ENCODE measurements around the gene HOXA13.

HOXA13 gene

GRCh38 chr7:27180431-27181420, 19.2 kb downstream of the HOXA13 start:
- Histone ChIP-seq H3K27me3 (ENCODE audit: insufficient read depth, low read length) (peaks cover 100% of the 10 kb centered on the region), H3K4me1 (ENCODE audit: insufficient read depth, low read length) (no peaks in the 10 kb centered on the region), H3K9me3 (ENCODE audit: insufficient read depth, low read depth, low read length) (peaks cover 4% of the 10 kb centered on the region; the same call in 1 of the 2 replicates), H3K4me3 (ENCODE audit: low read length) (no peak overlapping the region), H3K36me3 (ENCODE audit: insufficient read depth, low read depth, low read length) (no peaks in the 10 kb centered on the region), H3K9ac (ENCODE audit: low read depth, low read length) (no peak overlapping the region), H3K27ac (ENCODE audit: low read length) (no peak overlapping the region)

GRCh38 chr7:27179503-27180430, 20.1 kb downstream of the HOXA13 start:
- peaks cover 10% of the 10 kb centered on the region for H3K9me3 ChIP-seq (ENCODE audit: insufficient read depth, low read depth, low read length)
- H3K4me3 ChIP-seq (ENCODE audit: low read length): no peak overlapping the region
- no peaks in the 10 kb centered on the region for H3K36me3 ChIP-seq (ENCODE audit: insufficient read depth, low read depth, low read length)
- peaks cover 100% of the 10 kb centered on the region for H3K27me3 ChIP-seq (ENCODE audit: insufficient read depth, low read length)
- no peak overlapping the region for H3K27ac ChIP-seq (ENCODE audit: low read length)
- H3K9ac ChIP-seq (ENCODE audit: low read depth, low read length): no peak overlapping the region
- no peaks in the 10 kb centered on the region for H3K4me1 ChIP-seq (ENCODE audit: insufficient read depth, low read length)

DNA sequence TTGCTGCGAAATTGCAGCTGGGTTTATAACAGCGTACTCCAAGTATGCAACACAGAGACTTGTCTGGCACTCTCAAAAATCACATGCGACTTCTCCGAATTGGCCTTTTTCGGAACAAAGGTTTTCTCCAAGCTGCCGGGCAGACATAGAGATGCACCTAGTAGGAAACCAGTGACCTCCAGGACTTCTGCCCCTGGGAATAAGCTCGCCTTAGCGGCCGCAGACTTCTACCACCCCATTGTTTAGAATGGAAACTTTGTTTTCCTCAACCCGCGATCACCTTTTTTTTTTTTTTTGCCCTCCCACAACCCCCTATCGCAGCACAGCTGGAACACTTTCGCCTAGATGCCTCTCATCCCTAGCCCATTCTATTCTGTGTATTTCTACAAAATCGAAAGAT, 20.9 kb downstream of the HOXA13 start:
- H3K4me1 ChIP-seq (ENCODE audit: insufficient read depth, low read length): no peaks in the 10 kb centered on the region
- no peak overlapping the region for H3K27ac ChIP-seq (ENCODE audit: low read length)
- peaks cover 10% of the 10 kb centered on the region for H3K9me3 ChIP-seq (ENCODE audit: insufficient read depth, low read depth, low read length)
- no peak overlapping the region for H3K9ac ChIP-seq (ENCODE audit: low read depth, low read length)
- H3K4me3 ChIP-seq (ENCODE audit: low read length): no peak overlapping the region
- peaks cover 100% of the 10 kb centered on the region for H3K27me3 ChIP-seq (ENCODE audit: insufficient read depth, low read length)
- no peaks in the 10 kb centered on the region for H3K36me3 ChIP-seq (ENCODE audit: insufficient read depth, low read depth, low read length)

- no peak overlapping the region for H3K9ac ChIP-seq (ENCODE audit: low read depth, low read length)
- no peak overlapping the region for H3K4me3 ChIP-seq (ENCODE audit: low read length)
- no peaks in the 10 kb centered on the region for H3K4me1 ChIP-seq (ENCODE audit: insufficient read depth, low read length)
- peaks cover 100% of the 10 kb centered on the region for H3K27me3 ChIP-seq (ENCODE audit: insufficient read depth, low read length)
- no peaks in the 10 kb centered on the region for H3K36me3 ChIP-seq (ENCODE audit: insufficient read depth, low read depth, low read length)
- peaks cover 10% of the 10 kb centered on the region for H3K9me3 ChIP-seq (ENCODE audit: insufficient read depth, low read depth, low read length)
- H3K27ac ChIP-seq (ENCODE audit: low read length): no peak overlapping the region
These were observed 21.5 kb downstream of the HOXA13 start for GRCh38 chr7:27178366-27178765.

- peaks cover 10% of the 10 kb centered on the region for H3K9me3 ChIP-seq (ENCODE audit: insufficient read depth, low read depth, low read length)
These were observed 22.0 kb downstream of the HOXA13 start for GRCh38 chr7:27177795-27178320.

DNA sequence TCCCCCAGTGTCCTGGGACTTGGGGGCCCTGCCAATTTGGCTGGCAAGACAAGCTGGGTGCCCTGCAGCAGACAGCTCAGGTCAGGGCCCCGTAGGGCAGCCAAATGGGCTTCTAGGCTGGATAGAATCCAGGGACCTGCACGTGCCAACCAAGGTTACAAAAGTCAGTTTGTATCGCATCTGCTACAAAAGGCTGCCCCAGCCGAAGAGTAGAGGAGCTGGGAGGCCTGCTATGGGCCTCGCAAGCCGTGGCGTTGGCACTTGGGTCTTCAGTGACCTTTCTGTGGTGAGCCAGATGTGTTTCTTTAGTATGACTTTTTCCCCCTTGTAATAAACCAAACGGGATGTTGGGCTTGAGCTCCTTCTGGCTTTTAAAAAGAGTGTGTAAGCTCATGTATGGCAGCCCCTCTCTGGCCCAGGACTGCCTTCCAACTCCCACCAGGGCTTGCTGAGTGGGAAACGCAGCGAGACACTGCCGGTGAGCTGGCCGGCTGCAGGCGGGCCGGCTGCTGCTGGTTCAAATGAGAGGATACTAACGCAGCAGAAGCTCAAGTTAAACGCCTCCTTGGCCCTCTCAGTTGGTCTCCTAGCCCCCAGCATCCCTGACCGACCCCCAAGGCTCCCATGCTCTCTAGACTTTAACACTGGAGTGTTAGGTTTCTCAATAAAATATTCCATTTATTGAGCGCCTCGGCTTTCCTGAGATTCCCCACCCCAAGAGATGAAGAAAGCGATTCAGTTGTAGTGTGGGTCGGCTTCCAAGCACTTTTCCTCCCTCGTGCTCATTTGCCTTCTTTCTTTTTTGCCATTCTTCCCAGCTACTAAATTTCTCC, 22.7 kb downstream of the HOXA13 start:
- peaks cover 15% of the 10 kb centered on the region for H3K9me3 ChIP-seq (ENCODE audit: insufficient read depth, low read depth, low read length)
- no peak overlapping the region for H3K27ac ChIP-seq (ENCODE audit: low read length)
- no peak overlapping the region for H3K9ac ChIP-seq (ENCODE audit: low read depth, low read length)
- no peaks in the 10 kb centered on the region for H3K36me3 ChIP-seq (ENCODE audit: insufficient read depth, low read depth, low read length)
- H3K4me3 ChIP-seq (ENCODE audit: low read length): no peak overlapping the region
- H3K27me3 ChIP-seq (ENCODE audit: insufficient read depth, low read length): peaks cover 100% of the 10 kb centered on the region
- no peaks in the 10 kb centered on the region for H3K4me1 ChIP-seq (ENCODE audit: insufficient read depth, low read length)

More at GRCh38 chr7:27177795-27178320, 22.0 kb downstream of the HOXA13 start:
- Histone ChIP-seq H3K27ac (ENCODE audit: low read length) (no peak overlapping the region), H3K4me1 (ENCODE audit: insufficient read depth, low read length) (no peaks in the 10 kb centered on the region), H3K36me3 (ENCODE audit: insufficient read depth, low read depth, low read length) (no peaks in the 10 kb centered on the region), H3K27me3 (ENCODE audit: insufficient read depth, low read length) (peaks cover 100% of the 10 kb centered on the region), H3K9ac (ENCODE audit: low read depth, low read length) (no peak overlapping the region), H3K4me3 (ENCODE audit: low read length) (no peak overlapping the region)

DNA sequence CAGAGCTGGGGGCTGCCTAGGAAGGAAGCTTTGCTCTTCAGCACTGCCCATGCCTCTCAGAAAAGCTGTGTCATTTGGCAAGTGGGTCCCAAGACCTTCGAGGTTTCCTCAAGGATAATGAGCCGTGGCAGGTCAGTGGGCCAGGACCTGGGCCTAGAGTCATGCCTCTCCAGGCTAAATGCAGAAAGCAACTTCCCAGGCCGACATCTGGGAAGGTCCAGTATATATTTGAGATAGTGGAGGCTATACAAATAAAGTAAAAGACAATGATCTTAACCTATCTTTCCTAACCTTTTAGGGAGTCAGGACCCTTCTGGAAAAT, 23.4 kb downstream of the HOXA13 start:
- H3K9ac ChIP-seq (ENCODE audit: low read depth, low read length): no peak overlapping the region
- no peak overlapping the region for H3K4me3 ChIP-seq (ENCODE audit: low read length)

DNA sequence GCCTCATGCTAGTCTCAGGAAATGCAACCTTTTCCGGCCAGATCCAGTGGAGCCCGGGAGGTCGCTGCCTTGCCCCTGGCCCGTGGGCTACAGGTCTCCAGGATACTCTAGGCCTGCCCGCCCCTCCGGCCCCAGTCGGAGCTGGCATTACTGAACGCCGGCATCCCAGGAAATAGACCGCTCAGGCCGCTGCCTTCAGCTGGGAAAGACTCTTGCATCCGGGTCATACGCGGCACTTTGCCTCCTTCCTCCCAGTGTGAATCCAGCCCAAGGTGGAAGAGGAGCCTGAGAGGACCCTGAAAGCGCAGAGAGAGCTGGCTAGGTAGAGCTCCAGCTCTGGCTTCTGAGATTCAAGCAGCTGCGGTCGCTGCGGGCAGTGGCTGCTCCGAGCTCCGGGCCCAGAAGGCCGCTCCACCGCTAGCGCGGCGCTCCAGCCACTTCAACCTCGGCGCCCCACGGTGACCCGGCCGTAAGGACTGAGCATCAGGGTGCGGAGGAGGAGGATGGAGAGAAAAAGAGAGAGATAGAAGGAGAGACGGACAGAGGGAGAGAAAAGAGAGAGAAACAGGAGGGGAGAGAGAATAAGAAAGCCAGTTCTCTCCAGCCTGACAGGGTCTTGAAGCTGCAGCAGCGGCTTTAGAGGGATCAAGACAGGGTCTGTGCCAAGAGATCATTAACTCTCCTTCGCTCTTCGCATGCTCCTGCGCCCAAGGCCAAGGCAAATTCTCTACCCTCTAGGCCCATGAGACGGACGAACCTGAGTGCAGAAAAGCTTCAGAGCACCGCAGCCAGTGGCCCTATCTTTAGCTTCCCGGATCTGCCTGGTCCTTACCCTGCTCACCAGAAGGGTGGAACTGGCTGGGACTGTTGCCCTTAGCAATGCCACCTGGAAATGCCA, 24.0 kb downstream of the HOXA13 start:
- no peaks in the 10 kb centered on the region for H3K36me3 ChIP-seq (ENCODE audit: insufficient read depth, low read depth, low read length)
- no peak overlapping the region for H3K4me3 ChIP-seq (ENCODE audit: low read length)
- peaks cover 16% of the 10 kb centered on the region for H3K9me3 ChIP-seq (ENCODE audit: insufficient read depth, low read depth, low read length)
- peaks cover 100% of the 10 kb centered on the region for H3K27me3 ChIP-seq (ENCODE audit: insufficient read depth, low read length)
- H3K9ac ChIP-seq (ENCODE audit: low read depth, low read length): no peak overlapping the region
- H3K27ac ChIP-seq (ENCODE audit: low read length): no peak overlapping the region
- H3K4me1 ChIP-seq (ENCODE audit: insufficient read depth, low read length): no peaks in the 10 kb centered on the region

More for the DNA sequence above, 23.4 kb downstream of the HOXA13 start:
- Histone ChIP-seq H3K9me3 (ENCODE audit: insufficient read depth, low read depth, low read length) (peaks cover 16% of the 10 kb centered on the region), H3K27me3 (ENCODE audit: insufficient read depth, low read length) (peaks cover 100% of the 10 kb centered on the region), H3K27ac (ENCODE audit: low read length) (no peak overlapping the region), H3K4me1 (ENCODE audit: insufficient read depth, low read length) (no peaks in the 10 kb centered on the region), H3K36me3 (ENCODE audit: insufficient read depth, low read depth, low read length) (no peaks in the 10 kb centered on the region)

GRCh38 chr7:27174874-27175625, 24.8 kb downstream of the HOXA13 start:
- Histone ChIP-seq H3K4me3 (ENCODE audit: low read length) (no peak overlapping the region), H3K27ac (ENCODE audit: low read length) (no peak overlapping the region), H3K4me1 (ENCODE audit: insufficient read depth, low read length) (no peaks in the 10 kb centered on the region), H3K36me3 (ENCODE audit: insufficient read depth, low read depth, low read length) (no peaks in the 10 kb centered on the region), H3K9ac (ENCODE audit: low read depth, low read length) (no peak overlapping the region), H3K27me3 (ENCODE audit: insufficient read depth, low read length) (peaks cover 100% of the 10 kb centered on the region), H3K9me3 (ENCODE audit: insufficient read depth, low read depth, low read length) (peaks cover 16% of the 10 kb centered on the region)
